Measurements from ENCODE around the gene FAM20C. TPM values are rescaled to one million over a fixed set of nuclear protein-coding genes. Genes with fewer than 3 reads are reported as not detected.

FAM20C gene
- total and polyA plus RNA-seq, 7 donors: 3.0 to 51.3 (median 21.0) TPM

DNA sequence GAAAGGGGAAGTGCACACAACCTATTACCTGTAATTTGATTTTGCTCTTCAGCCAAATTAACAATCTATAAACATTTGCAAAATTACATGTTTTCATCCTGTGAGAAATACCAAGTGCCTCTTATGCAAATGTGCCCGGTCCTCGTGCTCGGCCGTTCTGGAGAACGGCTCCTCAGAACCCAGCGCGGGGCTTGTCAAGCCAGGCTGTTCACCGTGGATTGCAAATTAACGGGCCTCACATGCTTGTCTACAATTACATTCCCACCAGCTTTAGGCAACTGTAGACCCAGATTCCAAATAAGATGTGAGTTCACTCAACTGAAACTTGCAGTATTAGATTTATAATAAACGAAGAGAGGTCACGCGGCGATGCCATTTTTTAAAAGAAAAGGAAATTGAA lies 106.4 kb downstream of the FAM20C start:
- no peak for DNase-seq
- intact Hi-C loops (cut with DNase I): no loop called here
- peaks cover 9 to 24% (median 9%) of the 10 kb centered on the region in 3 donors for H3K27me3 ChIP-seq
- TF ChIP-seq, protein P1, sequence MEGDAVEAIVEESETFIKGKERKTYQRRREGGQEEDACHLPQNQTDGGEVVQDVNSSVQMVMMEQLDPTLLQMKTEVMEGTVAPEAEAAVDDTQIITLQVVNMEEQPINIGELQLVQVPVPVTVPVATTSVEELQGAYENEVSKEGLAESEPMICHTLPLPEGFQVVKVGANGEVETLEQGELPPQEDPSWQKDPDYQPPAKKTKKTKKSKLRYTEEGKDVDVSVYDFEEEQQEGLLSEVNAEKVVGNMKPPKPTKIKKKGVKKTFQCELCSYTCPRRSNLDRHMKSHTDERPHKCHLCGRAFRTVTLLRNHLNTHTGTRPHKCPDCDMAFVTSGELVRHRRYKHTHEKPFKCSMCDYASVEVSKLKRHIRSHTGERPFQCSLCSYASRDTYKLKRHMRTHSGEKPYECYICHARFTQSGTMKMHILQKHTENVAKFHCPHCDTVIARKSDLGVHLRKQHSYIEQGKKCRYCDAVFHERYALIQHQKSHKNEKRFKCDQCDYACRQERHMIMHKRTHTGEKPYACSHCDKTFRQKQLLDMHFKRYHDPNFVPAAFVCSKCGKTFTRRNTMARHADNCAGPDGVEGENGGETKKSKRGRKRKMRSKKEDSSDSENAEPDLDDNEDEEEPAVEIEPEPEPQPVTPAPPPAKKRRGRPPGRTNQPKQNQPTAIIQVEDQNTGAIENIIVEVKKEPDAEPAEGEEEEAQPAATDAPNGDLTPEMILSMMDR (IDR thresholded peaks at IDR 0.05): no peak
- no peak overlapping the region for H3K4me3 ChIP-seq
- no peaks in the 10 kb centered on the region for H3K4me1 ChIP-seq
- no peak overlapping the region for H3K27ac ChIP-seq
- WGBS, 2 donors: 89 to 94% methylated on average over 13 of the region's 13 CpGs
- no peaks in the 10 kb centered on the region for H3K9me3 ChIP-seq
- H3K36me3 ChIP-seq: no peaks in the 10 kb centered on the region

DNA sequence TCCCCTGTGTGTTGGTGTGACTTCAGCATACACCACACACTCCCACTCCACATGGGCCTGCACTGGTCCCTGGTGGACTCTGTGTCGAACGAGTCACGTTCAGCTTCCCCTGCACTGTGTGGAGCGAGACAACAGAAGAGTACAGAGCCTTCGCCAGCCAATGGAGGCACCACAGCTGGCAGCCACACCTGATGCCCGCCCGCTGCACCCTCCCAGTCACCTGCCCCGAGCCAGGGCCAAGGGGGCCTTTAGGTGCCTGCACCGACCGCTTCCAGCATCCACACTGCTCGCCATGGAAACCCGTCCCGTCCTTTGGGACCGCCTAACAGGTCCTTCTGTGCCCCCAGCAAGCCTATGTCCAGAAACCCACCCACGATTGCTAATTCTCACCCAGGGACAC lies 106.8 kb downstream of the FAM20C start:
- TF ChIP-seq EP300 (IDR thresholded peaks at IDR 0.05) (no peak), POLR2AphosphoS5 (IDR thresholded peaks at IDR 0.05) (no peak), POLR2A (IDR thresholded peaks at IDR 0.05) (no peak)
- TF ChIP-seq, protein P1 (IDR thresholded peaks at IDR 0.05): no peak
- Histone ChIP-seq H3K36me3 (no peaks in the 10 kb centered on the region), H3K27ac (no peak overlapping the region), H3K4me1 (no peaks in the 10 kb centered on the region), H3K27me3 (peaks cover 5 to 23% (median 8%) of the 10 kb centered on the region in 3 donors), H3K9me3 (no peaks in the 10 kb centered on the region), H3K4me3 (no peak overlapping the region)
- 94% methylated on average over 15 of the region's 15 CpGs for WGBS, 2 donors
- no peak for DNase-seq
- intact Hi-C loops (cut with DNase I): no loop called here

DNA sequence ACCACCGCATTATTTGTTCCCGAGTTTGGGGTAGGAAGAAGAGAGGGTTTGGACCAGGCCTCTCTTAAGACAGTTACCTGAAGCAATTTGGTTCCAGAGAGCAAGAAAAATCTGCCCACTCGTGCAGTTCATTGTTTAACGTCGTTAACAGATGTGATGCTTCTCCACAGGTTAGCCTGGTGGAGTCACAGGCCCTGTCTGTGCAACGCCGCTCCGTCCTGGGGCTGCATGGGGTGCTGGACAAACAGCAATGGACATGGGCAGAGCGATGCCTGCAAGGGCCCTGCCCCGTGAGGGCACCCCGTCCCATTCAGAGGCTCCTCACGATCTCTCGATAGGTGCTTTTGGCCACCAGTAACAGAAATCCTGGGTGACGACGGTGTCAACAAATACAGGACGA lies 107.3 kb downstream of the FAM20C start:
- Histone ChIP-seq H3K27ac (no peak overlapping the region), H3K36me3 (no peaks in the 10 kb centered on the region), H3K4me3 (no peak overlapping the region), H3K9me3 (no peaks in the 10 kb centered on the region), H3K4me1 (no peaks in the 10 kb centered on the region), H3K27me3 (peaks cover 2 to 18% (median 4%) of the 10 kb centered on the region in 3 donors)
- no peak for TF ChIP-seq EP300 (IDR thresholded peaks at IDR 0.05)
- no peak for TF ChIP-seq POLR2AphosphoS5 (IDR thresholded peaks at IDR 0.05)
- TF ChIP-seq, protein P1 (IDR thresholded peaks at IDR 0.05): no peak
- TF ChIP-seq POLR2A (IDR thresholded peaks at IDR 0.05): no peak
- DNase-seq: no peak
- intact Hi-C loops (cut with DNase I): no loop called here
- WGBS, 2 donors: 92 to 94% methylated on average over 16 of the region's 16 CpGs

DNA sequence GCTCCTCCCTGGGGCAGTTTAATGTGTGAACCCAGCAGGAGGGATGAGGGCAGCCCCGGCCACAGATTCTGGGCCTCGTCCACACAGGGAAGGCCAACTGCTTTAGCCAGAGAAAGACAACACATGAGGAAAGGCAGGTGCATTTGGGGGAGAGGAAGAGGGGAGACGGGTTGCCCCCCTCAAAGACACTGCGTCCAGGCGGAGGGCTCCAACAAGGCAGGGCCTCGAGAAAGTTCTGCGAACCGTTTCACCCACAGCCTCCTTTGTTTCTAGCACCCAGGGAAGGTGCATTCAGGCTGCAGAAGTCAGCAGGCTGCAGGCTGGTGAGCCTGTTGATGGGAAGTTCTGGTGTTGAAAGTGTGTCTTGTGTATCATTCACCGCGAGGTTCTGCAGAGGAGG lies 107.7 kb downstream of the FAM20C start:
- no peak overlapping the region for H3K27ac ChIP-seq
- 90 to 92% methylated on average over 10 of the region's 10 CpGs for WGBS, 2 donors
- TF ChIP-seq POLR2A (IDR thresholded peaks at IDR 0.05) (no peak), POLR2AphosphoS5 (IDR thresholded peaks at IDR 0.05) (no peak), EP300 (IDR thresholded peaks at IDR 0.05) (no peak)
- TF ChIP-seq, protein P1 (IDR thresholded peaks at IDR 0.05): no peak
- peaks cover 0 to 14% (median 0%) of the 10 kb centered on the region in 3 donors for H3K27me3 ChIP-seq
- H3K9me3 ChIP-seq: no peaks in the 10 kb centered on the region
- H3K36me3 ChIP-seq: no peaks in the 10 kb centered on the region
- intact Hi-C loops (cut with DNase I): no loop called here
- no peak overlapping the region for H3K4me3 ChIP-seq
- no peak for DNase-seq
- no peaks in the 10 kb centered on the region for H3K4me1 ChIP-seq

DNA sequence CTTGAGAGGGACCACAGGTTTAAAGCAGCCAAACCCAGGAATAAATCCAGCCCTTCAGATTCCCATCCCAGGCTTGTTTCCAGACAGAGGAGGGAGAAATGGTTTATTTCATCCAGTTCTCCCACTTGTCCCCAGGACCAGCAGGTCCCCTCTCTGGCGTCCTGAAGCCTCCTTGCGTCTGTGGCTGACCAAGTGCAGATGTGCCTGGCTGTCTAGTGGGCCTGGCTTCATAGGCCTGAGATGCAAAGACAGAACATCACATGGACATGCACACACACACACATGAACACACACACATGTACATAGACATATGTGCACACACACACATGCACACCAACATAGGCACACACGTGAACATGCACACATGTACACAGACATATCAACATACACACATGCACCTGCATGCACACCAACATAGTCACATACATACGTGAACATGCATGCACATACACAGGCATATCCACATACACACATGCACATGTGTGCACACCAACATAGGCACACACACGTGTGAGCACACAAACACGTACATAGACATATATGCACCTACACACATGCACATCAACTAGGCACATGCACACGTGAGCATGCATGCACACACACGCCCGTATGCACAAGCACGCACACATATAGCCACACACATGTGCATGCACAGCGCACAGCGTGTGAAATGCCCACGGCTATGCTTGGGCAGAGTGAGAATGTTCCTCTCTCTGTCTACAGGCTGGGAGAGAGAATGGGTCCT lies 108.3 kb downstream of the FAM20C start:
- H3K27me3 ChIP-seq: peaks cover 0 to 7% (median 3%) of the 10 kb centered on the region in 3 donors
- intact Hi-C loops (cut with DNase I): no loop called here
- TF ChIP-seq EP300 (IDR thresholded peaks at IDR 0.05): no peak
- no peak for TF ChIP-seq POLR2A (IDR thresholded peaks at IDR 0.05)
- TF ChIP-seq, protein P1 (IDR thresholded peaks at IDR 0.05): no peak
- no peak for TF ChIP-seq POLR2AphosphoS5 (IDR thresholded peaks at IDR 0.05)
- H3K4me3 ChIP-seq: no peak overlapping the region
- no peak for DNase-seq
- H3K9me3 ChIP-seq: no peaks in the 10 kb centered on the region
- 88 to 93% methylated on average over 13 of the region's 13 CpGs for WGBS, 2 donors
- no peak overlapping the region for H3K27ac ChIP-seq
- H3K36me3 ChIP-seq: no peaks in the 10 kb centered on the region
- H3K4me1 ChIP-seq: no peaks in the 10 kb centered on the region
